K562 treated with DMSO at 1 percent for 12 hours (cell line): Measurements from ENCODE around the gene CERT1. TPM values are rescaled to one million over a fixed set of nuclear protein-coding genes. Genes with fewer than 3 reads are reported as not detected.

Experiments used
- total RNA-seq: library from RNA; unstranded; fragments of 300-600 nt; gene quantifications from 2 replicates; pipeline ENCODE4 v1.2.3, GENCODE V29; 2022; ENCODE audit not compliant: insufficient read depth

CERT1 gene
- 14.5 and 32.2 TPM in 2 replicates for total RNA-seq

GRCh38 chr5:75511435-75512382 is at the start of gene CERT1, which contains the start of gene POLK:
CERT1 (minus strand) TSS chr5:75511629; CDS start chr5:75511207, 422 bp downstream.
POLK (plus strand) TSS chr5:75511891.

GRCh38 chr5:75336615-75337336 is 174.7 kb downstream of the CERT1 start, which contains the start of gene HMGCR:
HMGCR (plus strand) TSS chr5:75337220; CDS start chr5:75342606, 5,386 bp downstream.

Other genes with a start within 250 kb of the CERT1 start
- gene HMGCR, start 174.4 kb downstream of the CERT1 start, total RNA-seq: 10.4 and 28.9 TPM in 2 replicates
- gene POLK, start 262 bp upstream of the CERT1 start, total RNA-seq: 1.7 and 9.3 TPM in 2 replicates
- 0.48 TPM in 1 of 2 replicates, not detected in the other for gene ANKDD1B, start 99.8 kb upstream of the CERT1 start, total RNA-seq
- 13.2 and 23.1 TPM in 2 replicates for gene POC5, start 205.8 kb upstream of the CERT1 start, total RNA-seq